ENCODE data around the gene EXOC4. TPM values are rescaled to one million over a fixed set of nuclear protein-coding genes. Genes with fewer than 3 reads are reported as not detected.

The EXOC4 gene
- total and polyA plus RNA-seq, 2 of the 13 experiments (the other 11 are each of a cell fraction or from before 2014, with no cell fraction given): 22.5 to 39.0 TPM

GRCh38 chr7:133349101-133349500 is 96.2 kb downstream of the EXOC4 start:
- Histone ChIP-seq H3K27ac (ENCODE audit: extremely low read length, insufficient read depth, low read length) (no peak overlapping the region), H3K79me2 (ENCODE audit: insufficient read depth, low read length) (no peaks in the 10 kb centered on the region), H3K9me3 (ENCODE audit: low read length) (peaks cover 3% of the 10 kb centered on the region; the same call in 1 of the 2 replicates), H4K20me1 (ENCODE audit: insufficient read depth, low read length) (no peaks in the 10 kb centered on the region), H3K27me3 (ENCODE audit: control insufficient read depth in 1 of 2, insufficient read depth in 2 of 2, low read length in 2 of 2) (no peaks in the 10 kb centered on the region), H3K9ac (ENCODE audit: insufficient read depth, low read depth, low read length) (no peak overlapping the region), H3K4me3 (replicated peaks in 1 of 3; ENCODE audit: insufficient read depth in 1 of 3, low read depth in 2 of 3, low read length in 3 of 3) (no peak overlapping the region), H2AFZ (ENCODE audit: low read length) (no peak overlapping the region), H3K4me1 (ENCODE audit: insufficient read depth, low read length) (no peaks in the 10 kb centered on the region), H3K4me2 (ENCODE audit: low read depth, low read length) (no peak overlapping the region), H3K36me3 (replicated peaks in 1 of 2; ENCODE audit: control insufficient read depth in 1 of 2, insufficient read depth in 2 of 2, low read length in 2 of 2) (peaks cover 0 to 3% of the 10 kb centered on the region in 2 experiments; a peak in 1 of 5 replicates)
- ChIA-PET CTCF (ENCODE audit: low intra/inter-chr PET ratio, low total read pairs) (no interaction called here), POLR2A (no interaction called here)
- TF ChIP-seq KAT7 (CRISPR knock-in tag; IDR thresholded peaks at IDR 0.05; ENCODE audit: borderline replicate concordance): no peak
- TF ChIP-seq FOXA3 (CRISPR knock-in tag; IDR thresholded peaks at IDR 0.05): no peak
- no peak for TF ChIP-seq IKZF1 (IDR thresholded peaks at IDR 0.05)
- TF ChIP-seq SMARCE1 (IDR thresholded peaks at IDR 0.05; ENCODE audit: borderline replicate concordance): no peak
- TF ChIP-seq GLI4 (CRISPR knock-in tag; IDR thresholded peaks at IDR 0.05; ENCODE audit: borderline replicate concordance): no peak
- TF ChIP-seq ZNF12 (CRISPR knock-in tag; IDR thresholded peaks at IDR 0.05): no peak
- no peak for TF ChIP-seq ZNF318 (CRISPR knock-in tag; IDR thresholded peaks at IDR 0.05)
- TF ChIP-seq, protein P1, sequence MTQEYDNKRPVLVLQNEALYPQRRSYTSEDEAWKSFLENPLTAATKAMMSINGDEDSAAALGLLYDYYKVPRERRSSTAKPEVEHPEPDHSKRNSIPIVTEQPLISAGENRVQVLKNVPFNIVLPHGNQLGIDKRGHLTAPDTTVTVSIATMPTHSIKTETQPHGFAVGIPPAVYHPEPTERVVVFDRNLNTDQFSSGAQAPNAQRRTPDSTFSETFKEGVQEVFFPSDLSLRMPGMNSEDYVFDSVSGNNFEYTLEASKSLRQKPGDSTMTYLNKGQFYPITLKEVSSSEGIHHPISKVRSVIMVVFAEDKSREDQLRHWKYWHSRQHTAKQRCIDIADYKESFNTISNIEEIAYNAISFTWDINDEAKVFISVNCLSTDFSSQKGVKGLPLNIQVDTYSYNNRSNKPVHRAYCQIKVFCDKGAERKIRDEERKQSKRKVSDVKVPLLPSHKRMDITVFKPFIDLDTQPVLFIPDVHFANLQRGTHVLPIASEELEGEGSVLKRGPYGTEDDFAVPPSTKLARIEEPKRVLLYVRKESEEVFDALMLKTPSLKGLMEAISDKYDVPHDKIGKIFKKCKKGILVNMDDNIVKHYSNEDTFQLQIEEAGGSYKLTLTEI (CRISPR knock-in tag; conservative IDR thresholded peaks at IDR 0.05): no peak
- no peak for ATAC-seq
- in situ Hi-C loops (cut with HindIII; ENCODE audit: extremely low pct_ligation_motif_present, low pct_unique_long_range_greater_than_20kb) (no loop called here), intact Hi-C loops (cut with micrococcal nuclease; ENCODE audit: unreplicated experiment) (loop anchor here (10.0 kb wide), 1 partner anchor 114 kb away; no protein-coding TSS in a partner anchor)
- FAIRE-seq: no peak
- no TSS peak for BruUV-seq (replicated peaks)
- WGBS (ENCODE audit: low lambda C conversion rate): 95% methylated on average over 2 of the region's 2 CpGs
- no peak for DNase-seq (ENCODE audit: low spot score)

Data from HepG2 (cell line).